Measurements from ENCODE around the gene CFHR4.
A peak's percentile ranks its signal among the peaks of the same experiment; 100 is the strongest.
"Not testable (repeated sequence)": the region's sequence is repeated elsewhere in the genome, so short reads cannot be mapped to it uniquely, and the experiment has no call there.

The CFHR4 gene

GRCh38 chr1:196887515-196888239 lies at the start of gene CFHR4:
CFHR4 (plus strand) TSS chr1:196888052; CDS start chr1:196888151, 99 bp downstream.
- no peak for DNase-seq

- not testable (repeated sequence) for DNase-seq
These were observed 38.0 kb upstream of the CFHR4 start for GRCh38 chr1:196849613-196850492.

- no peak for DNase-seq
These were observed 31.8 kb upstream of the CFHR4 start for GRCh38 chr1:196856053-196856452.

- DNase-seq: no peak
These were observed 30.7 kb upstream of the CFHR4 start for GRCh38 chr1:196857188-196857587.

GRCh38 chr1:196858811-196859210 lies 29.0 kb upstream of the CFHR4 start:
- no peak for DNase-seq

GRCh38 chr1:196860323-196860884 lies 27.4 kb upstream of the CFHR4 start:
- no peak for DNase-seq

- no peak for DNase-seq
These were observed 26.4 kb upstream of the CFHR4 start for GRCh38 chr1:196861429-196861828.

- no peak for DNase-seq
These were observed 20.9 kb upstream of the CFHR4 start for GRCh38 chr1:196866974-196867373.

GRCh38 chr1:196873385-196873784 lies 14.5 kb upstream of the CFHR4 start:
- no peak for DNase-seq

- no peak for DNase-seq
These were observed 11.9 kb upstream of the CFHR4 start for GRCh38 chr1:196875935-196876334.

- DNase-seq: no peak
These were observed 9.9 kb upstream of the CFHR4 start for GRCh38 chr1:196877964-196878363.

- not testable (repeated sequence) for DNase-seq
These were observed 1.3 kb upstream of the CFHR4 start for GRCh38 chr1:196886560-196886959.

GRCh38 chr1:196890668-196891067 lies 2.8 kb downstream of the CFHR4 start:
- DNase-seq: no peak

GRCh38 chr1:196891251-196891650 lies 3.4 kb downstream of the CFHR4 start:
- DNase-seq: no peak

- DNase-seq: peak; percentile 50
These were observed 8.5 kb downstream of the CFHR4 start for GRCh38 chr1:196896355-196896754.

- peak; percentile 69 for DNase-seq
These were observed 9.4 kb downstream of the CFHR4 start for GRCh38 chr1:196897158-196897828.

GRCh38 chr1:196902344-196902743 lies 14.5 kb downstream of the CFHR4 start:
- no peak for DNase-seq

- no peak for DNase-seq
These were observed 22.4 kb downstream of the CFHR4 start for GRCh38 chr1:196910215-196910614.

GRCh38 chr1:196912283-196912682 lies 24.4 kb downstream of the CFHR4 start:
- DNase-seq: not testable (repeated sequence)

GRCh38 chr1:196926839-196927238 lies 39.0 kb downstream of the CFHR4 start:
- DNase-seq: not testable (repeated sequence)

- not testable (repeated sequence) for DNase-seq
These were observed 45.0 kb downstream of the CFHR4 start for GRCh38 chr1:196932853-196933252.

- no peak for DNase-seq
These were observed 45.8 kb downstream of the CFHR4 start for GRCh38 chr1:196933531-196934189.
